Erythroblast (primary cell): ENCODE measurements around the gene PPM1M.

Experiments used
- GATA1 ChIP-seq: IDR thresholded peaks from 2 replicates; pipeline ENCODE4 v1.6.1; 2011; ENCODE audit warnings: low read depth, mild to moderate bottlenecking, control low read depth, low read length, moderate library complexity
- POLR2A ChIP-seq: IDR thresholded peaks from 2 replicates; pipeline ENCODE4 v1.6.1; 2011; ENCODE audit warnings: mild to moderate bottlenecking, low read length

- TF ChIP-seq POLR2A: no peak
- TF ChIP-seq GATA1: no peak
Observed at GRCh38 chr3:52254608-52255007, 9.0 kb downstream of the PPM1M start.
